Measurements from ENCODE around the gene MANF.
"Not testable (repeated sequence)": the region's sequence is repeated elsewhere in the genome, so short reads cannot be mapped to it uniquely, and the experiment has no call there.

Gene MANF

GRCh38 chr3:51355891-51356578 lies 29.1 kb upstream of the MANF start:
- Mint-ChIP-seq H3K4me3 (no peak overlapping the region), H3K27me3 (no peaks in the 10 kb centered on the region), H3K27ac (no peak overlapping the region), H3K4me1 (ENCODE audit: low read depth in 2 of 2) (peaks cover 0 to 4% of the 10 kb centered on the region in 2 donors), H3K36me3 (ENCODE audit: insufficient read depth) (peaks cover 3% of the 10 kb centered on the region), H3K9me3 (no peaks in the 10 kb centered on the region)
- ATAC-seq (replicated peaks) (no peak), DNase-seq (no peak)

- H3K4me3 Mint-ChIP-seq: no peak overlapping the region
- H3K4me1 Mint-ChIP-seq (ENCODE audit: low read depth in 2 of 2): peaks cover 0 to 4% of the 10 kb centered on the region in 2 donors
- no peak overlapping the region for H3K27ac Mint-ChIP-seq
- no peak for ATAC-seq (replicated peaks)
- peaks cover under 1% of the 10 kb centered on the region for H3K36me3 Mint-ChIP-seq (ENCODE audit: insufficient read depth)
- no peaks in the 10 kb centered on the region for H3K27me3 Mint-ChIP-seq
- no peaks in the 10 kb centered on the region for H3K9me3 Mint-ChIP-seq
- no peak for DNase-seq
Observed at GRCh38 chr3:51357856-51358255, 27.2 kb upstream of the MANF start.

- ATAC-seq (replicated peaks): no peak
- Mint-ChIP-seq H3K27ac (no peak overlapping the region), H3K27me3 (no peaks in the 10 kb centered on the region), H3K4me3 (no peak overlapping the region), H3K9me3 (no peaks in the 10 kb centered on the region), H3K4me1 (ENCODE audit: low read depth in 2 of 2) (peaks cover 0 to 4% of the 10 kb centered on the region in 2 donors), H3K36me3 (ENCODE audit: insufficient read depth) (no peaks in the 10 kb centered on the region)
- no peak for DNase-seq
Observed at GRCh38 chr3:51358981-51359380, 26.1 kb upstream of the MANF start.

DNA sequence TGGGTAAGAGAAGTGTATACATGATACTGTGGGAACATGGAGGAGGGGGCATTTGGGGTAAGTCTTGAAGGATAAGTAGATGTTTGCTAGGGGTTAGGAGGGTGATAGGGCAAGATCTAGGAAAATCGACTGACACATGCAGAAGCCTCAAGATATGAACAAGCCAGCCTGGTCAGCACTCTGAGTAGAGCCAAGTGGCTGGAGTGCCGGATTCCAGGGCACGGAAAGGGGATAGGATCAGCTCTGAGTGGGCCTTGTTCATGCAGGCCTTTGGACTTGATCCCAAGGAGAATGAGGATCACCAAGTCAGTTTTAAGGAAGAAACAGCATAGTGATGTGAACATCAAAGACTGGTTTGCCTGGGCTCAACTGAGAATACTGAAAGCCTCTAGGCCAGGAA lies 24.3 kb upstream of the MANF start:
- ATAC-seq (replicated peaks): no peak
- no peaks in the 10 kb centered on the region for H3K4me1 Mint-ChIP-seq (ENCODE audit: low read depth in 2 of 2)
- DNase-seq: no peak
- H3K4me3 Mint-ChIP-seq: no peak overlapping the region
- peak overlapping the region in 1 of 2 donors; percentile 77 for H3K27ac Mint-ChIP-seq
- H3K9me3 Mint-ChIP-seq: no peaks in the 10 kb centered on the region
- H3K36me3 Mint-ChIP-seq (ENCODE audit: insufficient read depth): no peaks in the 10 kb centered on the region
- H3K27me3 Mint-ChIP-seq: peaks cover 6 to 7% of the 10 kb centered on the region in 2 donors

DNA sequence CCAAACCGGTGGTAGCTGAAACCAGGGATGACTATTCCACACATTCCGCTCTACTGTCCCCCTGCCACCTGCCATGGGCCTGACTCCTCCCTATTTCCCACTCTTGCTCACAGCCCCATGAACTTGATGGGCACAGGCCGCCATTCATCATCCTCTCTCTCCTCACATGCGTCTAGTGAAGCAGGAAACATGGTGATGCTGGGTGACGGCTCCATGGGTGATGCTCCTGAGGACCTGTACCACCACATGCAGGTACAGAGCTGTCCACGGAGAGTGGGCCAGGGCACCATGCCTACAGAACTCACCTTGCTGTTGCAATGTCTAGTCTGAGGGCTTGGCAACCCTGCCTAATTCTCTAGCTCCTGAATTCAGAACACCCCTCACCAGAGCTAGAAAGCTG lies 23.3 kb upstream of the MANF start:
- no peaks in the 10 kb centered on the region for H3K36me3 Mint-ChIP-seq (ENCODE audit: insufficient read depth)
- no peaks in the 10 kb centered on the region for H3K9me3 Mint-ChIP-seq
- H3K27ac Mint-ChIP-seq: no peak overlapping the region
- H3K4me1 Mint-ChIP-seq (ENCODE audit: low read depth in 2 of 2): no peaks in the 10 kb centered on the region
- peaks cover 9 to 14% of the 10 kb centered on the region in 2 donors for H3K27me3 Mint-ChIP-seq
- H3K4me3 Mint-ChIP-seq: no peak overlapping the region
- DNase-seq (no peak), ATAC-seq (replicated peaks) (no peak)

GRCh38 chr3:51362476-51362875 lies 22.6 kb upstream of the MANF start:
- H3K4me1 Mint-ChIP-seq (ENCODE audit: low read depth in 2 of 2): no peaks in the 10 kb centered on the region
- no peaks in the 10 kb centered on the region for H3K9me3 Mint-ChIP-seq
- ATAC-seq (replicated peaks) (no peak), DNase-seq (no peak)
- H3K36me3 Mint-ChIP-seq (ENCODE audit: insufficient read depth): no peaks in the 10 kb centered on the region
- peaks cover 15 to 21% of the 10 kb centered on the region in 2 donors for H3K27me3 Mint-ChIP-seq
- no peak overlapping the region for H3K4me3 Mint-ChIP-seq
- no peak overlapping the region for H3K27ac Mint-ChIP-seq

GRCh38 chr3:51368276-51368675 lies 16.8 kb upstream of the MANF start:
- not testable (repeated sequence) for ATAC-seq (replicated peaks); DNase-seq; H3K4me3 Mint-ChIP-seq; H3K4me1 Mint-ChIP-seq (ENCODE audit: low read depth in 2 of 2); H3K27ac Mint-ChIP-seq; H3K36me3 Mint-ChIP-seq (ENCODE audit: insufficient read depth); H3K9me3 Mint-ChIP-seq
- H3K27me3 Mint-ChIP-seq: peaks cover 23 to 39% of the 10 kb centered on the region in 2 donors

DNA sequence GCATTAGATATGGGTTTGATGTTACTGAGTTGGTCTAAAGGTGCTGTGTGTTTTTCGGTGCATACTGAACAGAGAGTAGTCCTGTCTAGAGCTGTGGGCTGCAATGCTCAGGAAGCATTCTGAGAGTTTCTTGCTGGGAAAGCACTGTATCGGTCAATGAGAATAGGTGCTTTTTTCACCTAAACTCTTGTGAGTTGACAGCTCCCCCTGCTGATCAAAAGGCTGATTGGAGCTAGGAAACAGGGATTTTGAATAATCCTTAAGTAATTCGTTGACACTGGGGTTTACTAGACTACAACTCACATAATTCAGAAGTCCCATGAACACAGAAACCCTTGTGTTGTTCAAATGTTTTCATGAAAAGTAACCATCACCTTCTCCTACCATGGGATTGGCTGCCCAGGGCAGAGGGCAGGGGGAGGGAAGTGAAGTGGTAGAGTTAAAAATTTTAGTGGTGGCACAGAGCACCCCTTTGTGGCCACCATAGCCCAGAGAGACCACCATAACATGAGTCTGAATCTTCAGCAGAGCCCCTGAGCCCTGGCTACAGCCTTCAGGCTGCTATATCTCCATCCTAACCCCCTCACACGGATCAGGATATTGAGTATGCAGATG lies 13.0 kb upstream of the MANF start:
- no peak overlapping the region for H3K4me3 Mint-ChIP-seq
- no peak overlapping the region for H3K27ac Mint-ChIP-seq
- DNase-seq: peak; percentile 50 to 56 (median 55)
- no peaks in the 10 kb centered on the region for H3K9me3 Mint-ChIP-seq
- peaks cover 21 to 33% of the 10 kb centered on the region in 2 donors for H3K27me3 Mint-ChIP-seq
- no peaks in the 10 kb centered on the region for H3K4me1 Mint-ChIP-seq (ENCODE audit: low read depth in 2 of 2)
- ATAC-seq (replicated peaks): peak; percentile 52
- H3K36me3 Mint-ChIP-seq (ENCODE audit: insufficient read depth): no peaks in the 10 kb centered on the region

GRCh38 chr3:51373658-51374421 lies 11.3 kb upstream of the MANF start:
- Mint-ChIP-seq H3K27ac (no peak overlapping the region), H3K27me3 (peaks cover 12 to 21% of the 10 kb centered on the region in 2 donors), H3K4me3 (no peak overlapping the region), H3K9me3 (no peaks in the 10 kb centered on the region), H3K36me3 (ENCODE audit: insufficient read depth) (no peaks in the 10 kb centered on the region), H3K4me1 (ENCODE audit: low read depth in 2 of 2) (no peaks in the 10 kb centered on the region)
- no peak for DNase-seq
- no peak for ATAC-seq (replicated peaks)

DNA sequence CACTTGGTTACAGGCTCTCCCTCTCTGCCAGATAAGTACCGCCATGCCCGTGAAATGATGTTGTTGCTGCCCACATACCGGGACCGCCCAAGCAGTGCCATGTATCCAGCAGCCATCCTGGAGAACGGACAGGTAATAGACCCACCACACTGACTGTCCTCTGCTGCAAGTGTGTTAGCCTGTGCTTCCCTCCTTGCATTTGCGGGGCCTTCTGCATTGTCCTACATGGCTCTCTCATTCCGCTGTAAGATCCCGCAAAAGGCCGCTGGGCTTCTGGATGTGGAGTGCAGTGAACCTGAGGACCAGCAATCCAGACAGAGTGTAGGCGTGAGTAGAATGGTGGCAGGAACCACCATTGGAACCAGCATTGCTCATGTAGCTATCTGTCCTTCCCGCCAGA lies 10.6 kb upstream of the MANF start:
- no peaks in the 10 kb centered on the region for H3K9me3 Mint-ChIP-seq
- DNase-seq (no peak), ATAC-seq (replicated peaks) (no peak)
- no peaks in the 10 kb centered on the region for H3K4me1 Mint-ChIP-seq (ENCODE audit: low read depth in 2 of 2)
- peaks cover 6 to 21% of the 10 kb centered on the region in 2 donors for H3K27me3 Mint-ChIP-seq
- H3K4me3 Mint-ChIP-seq: no peak overlapping the region
- no peak overlapping the region for H3K27ac Mint-ChIP-seq
- H3K36me3 Mint-ChIP-seq (ENCODE audit: insufficient read depth): no peaks in the 10 kb centered on the region

DNA sequence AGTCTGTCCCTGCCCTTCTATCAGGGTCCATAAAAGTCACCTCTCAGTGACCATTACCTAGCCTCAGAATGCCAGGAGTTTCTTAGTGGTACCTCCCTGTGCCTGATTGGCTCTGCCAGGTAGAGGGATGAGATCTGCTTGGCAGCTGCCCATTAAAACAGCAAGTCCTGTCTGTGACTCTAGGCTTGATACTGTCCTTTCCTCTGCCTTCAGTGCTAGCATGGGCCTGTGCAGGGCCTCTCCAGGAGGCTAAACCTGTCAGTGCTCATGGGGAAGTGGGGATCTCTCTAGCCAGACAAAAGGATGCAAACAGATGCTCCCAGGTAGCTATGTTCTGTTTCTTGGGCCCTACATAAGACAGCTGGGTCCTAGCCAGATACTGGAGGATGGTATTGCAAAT lies 10.0 kb upstream of the MANF start:
- Mint-ChIP-seq H3K4me3 (no peak overlapping the region), H3K36me3 (ENCODE audit: insufficient read depth) (no peaks in the 10 kb centered on the region), H3K9me3 (no peaks in the 10 kb centered on the region), H3K27me3 (peaks cover 0 to 21% of the 10 kb centered on the region in 2 donors), H3K27ac (no peak overlapping the region), H3K4me1 (ENCODE audit: low read depth in 2 of 2) (no peaks in the 10 kb centered on the region)
- ATAC-seq (replicated peaks) (no peak), DNase-seq (no peak)

DNA sequence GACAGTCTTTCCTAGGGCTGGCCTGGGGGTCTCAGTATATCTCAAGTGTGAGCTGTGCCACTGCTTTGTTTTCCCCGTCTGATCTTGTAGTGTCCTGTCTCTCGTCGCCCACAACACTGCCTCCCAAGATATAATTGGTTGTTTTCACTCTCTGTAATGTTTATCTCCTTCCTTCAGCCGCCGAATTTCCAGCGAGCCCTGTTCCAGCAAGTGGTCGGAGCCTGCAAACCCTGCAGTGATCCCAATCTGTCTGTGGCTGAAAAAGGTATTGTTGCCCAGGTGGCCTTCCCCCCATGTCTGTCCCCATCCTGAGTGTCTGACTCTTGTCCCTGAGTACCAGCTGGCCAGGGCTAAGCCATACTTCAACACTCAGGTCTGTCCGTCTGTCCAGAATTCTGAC lies 9.5 kb upstream of the MANF start:
- Mint-ChIP-seq H3K27me3 (peaks cover 0 to 21% of the 10 kb centered on the region in 2 donors), H3K36me3 (ENCODE audit: insufficient read depth) (no peaks in the 10 kb centered on the region), H3K4me1 (ENCODE audit: low read depth in 2 of 2) (no peaks in the 10 kb centered on the region), H3K9me3 (no peaks in the 10 kb centered on the region), H3K4me3 (no peak overlapping the region), H3K27ac (no peak overlapping the region)
- no peak for ATAC-seq (replicated peaks)
- no peak for DNase-seq

DNA sequence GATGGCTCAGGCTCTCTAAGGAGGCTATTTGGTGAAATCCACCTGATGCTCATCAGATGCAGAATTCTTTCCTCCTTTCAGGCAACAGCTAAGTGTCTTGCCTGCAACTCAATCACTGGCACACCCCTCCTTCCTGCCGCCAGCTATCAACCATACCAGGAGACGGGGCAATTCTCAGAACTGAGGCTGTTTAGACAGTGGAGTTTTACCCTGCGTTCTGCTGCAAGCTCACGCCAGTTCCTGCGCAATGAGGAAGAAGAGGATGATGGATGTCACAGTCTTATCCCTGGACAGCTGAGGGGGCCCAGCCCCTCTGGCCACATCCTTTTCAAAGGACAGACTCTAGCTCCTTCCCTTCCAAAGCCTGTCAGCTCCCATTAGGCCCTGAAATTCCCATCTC lies 7.0 kb upstream of the MANF start:
- ATAC-seq (replicated peaks) (no peak), DNase-seq (no peak)
- no peaks in the 10 kb centered on the region for H3K4me1 Mint-ChIP-seq (ENCODE audit: low read depth in 2 of 2)
- peaks cover 0 to 21% of the 10 kb centered on the region in 2 donors for H3K27me3 Mint-ChIP-seq
- no peak overlapping the region for H3K4me3 Mint-ChIP-seq
- H3K36me3 Mint-ChIP-seq (ENCODE audit: insufficient read depth): no peaks in the 10 kb centered on the region
- no peak overlapping the region for H3K27ac Mint-ChIP-seq
- H3K9me3 Mint-ChIP-seq: no peaks in the 10 kb centered on the region

- no peak for ATAC-seq (replicated peaks)
- H3K27ac Mint-ChIP-seq: peak overlapping the region in 1 of 2 donors; percentile 5
- DNase-seq: no peak
- no peak overlapping the region for H3K4me3 Mint-ChIP-seq
- no peaks in the 10 kb centered on the region for H3K9me3 Mint-ChIP-seq
- H3K36me3 Mint-ChIP-seq (ENCODE audit: insufficient read depth): no peaks in the 10 kb centered on the region
- peaks cover 0 to 21% of the 10 kb centered on the region in 2 donors for H3K27me3 Mint-ChIP-seq
- H3K4me1 Mint-ChIP-seq (ENCODE audit: low read depth in 2 of 2): peaks cover under 1 to 5% of the 10 kb centered on the region in 2 donors
Observed at GRCh38 chr3:51378726-51379125, 6.4 kb upstream of the MANF start.
